NCI-H187 (cell line): ENCODE results near the gene BCL11B.

ENCODE experiments used
- DNase-seq, 2 experiments: peaks; one replicate each; lab custom pipeline; 2025; lab: John Stamatoyannopoulos, UW

BCL11B gene

GRCh38 chr14:99267837-99268781, 3.9 kb downstream of the BCL11B start:
- no peak for DNase-seq

- DNase-seq, result no peak
Observed at GRCh38 chr14:99267381-99267780, 4.6 kb downstream of the BCL11B start.

- DNase-seq, result peak; percentile 60 to 71
Observed at GRCh38 chr14:99266181-99267178, 5.5 kb downstream of the BCL11B start.

GRCh38 chr14:99265571-99265970, 6.4 kb downstream of the BCL11B start:
- no peak for DNase-seq

GRCh38 chr14:99264691-99265450, 7.1 kb downstream of the BCL11B start:
- no peak for DNase-seq

GRCh38 chr14:99263564-99264330, 8.2 kb downstream of the BCL11B start:
- no peak for DNase-seq

- no peak for DNase-seq
Observed at GRCh38 chr14:99262977-99263448, 9.0 kb downstream of the BCL11B start.

- DNase-seq, result no peak
Observed at GRCh38 chr14:99261912-99262787, 9.8 kb downstream of the BCL11B start.

GRCh38 chr14:99260587-99261551, 11.1 kb downstream of the BCL11B start:
- DNase-seq, result no peak

- DNase-seq, result no peak
Observed at GRCh38 chr14:99260116-99260515, 11.9 kb downstream of the BCL11B start.

- no peak for DNase-seq
Observed at GRCh38 chr14:99258876-99259726, 12.9 kb downstream of the BCL11B start.

GRCh38 chr14:99258341-99258861, 13.6 kb downstream of the BCL11B start:
- no peak for DNase-seq

- DNase-seq, result no peak
Observed at GRCh38 chr14:99257673-99258221, 14.2 kb downstream of the BCL11B start.

- DNase-seq, result no peak
Observed at GRCh38 chr14:99257122-99257672, 14.8 kb downstream of the BCL11B start.

- no peak for DNase-seq
Observed at GRCh38 chr14:99256483-99256874, 15.5 kb downstream of the BCL11B start.

GRCh38 chr14:99255621-99256482, 16.1 kb downstream of the BCL11B start:
- DNase-seq, result no peak
